Measurements from ENCODE around the gene NR2C1. TPM values are rescaled to one million over a fixed set of nuclear protein-coding genes. Genes with fewer than 3 reads are reported as not detected.

NR2C1 gene
- total and polyA plus RNA-seq, 9 of the 15 experiments (the other 6 are each of a cell fraction or from before 2014, with no cell fraction given), result 8.5 to 42.4 (median 35.6) TPM

- TF ChIP-seq E2F1 (CRISPR knock-in tag; IDR thresholded peaks at IDR 0.05) (no peak), MBD2 (IDR thresholded peaks at IDR 0.05; ENCODE audit: borderline replicate concordance, low read depth) (peak; percentile 73), RCOR1 (IDR thresholded peaks at IDR 0.05; ENCODE audit: borderline replicate concordance in 1 of 2, low read depth in 2 of 2, low read length in 2 of 2) (peak in 1 of 2 experiments; percentile 28; a peak in 1 of 4 replicates), ZNF253 (CRISPR knock-in tag; conservative IDR thresholded peaks at IDR 0.05) (no peak), TRIM24 (IDR thresholded peaks at IDR 0.05) (peak in 1 of 2 experiments; percentile 89; a peak in 2 of 4 replicates), SMC3 (conservative IDR thresholded peaks at IDR 0.05; ENCODE audit: insufficient read depth, low read depth, low read length) (0 out of 2 replicates have a peak, but pooled peaks have one; percentile 1), EP400 (IDR thresholded peaks at IDR 0.05) (peak; percentile 80), HDAC3 (IDR thresholded peaks at IDR 0.05; ENCODE audit: borderline replicate concordance, partially characterized antibody) (no peak), CTBP1 (IDR thresholded peaks at IDR 0.05; ENCODE audit: borderline replicate concordance) (peak; percentile 53; the same call in 1 of the 2 replicates), RBM15 (IDR thresholded peaks at IDR 0.05; ENCODE audit: insufficient read depth, low read length) (no peak), HMGN3 (IDR thresholded peaks at IDR 0.05; ENCODE audit: borderline replicate concordance, extremely low read depth, insufficient read length, low read depth, low read length) (peak; percentile 85), FOSL1 (tag; conservative IDR thresholded peaks at IDR 0.05) (no peak), ATF7 (IDR thresholded peaks at IDR 0.05) (peak; percentile 66; the same call in 1 of the 2 replicates), TCF7 (IDR thresholded peaks at IDR 0.05; ENCODE audit: borderline replicate concordance) (0 out of 2 replicates have a peak, but pooled peaks have one; percentile 63), NFXL1 (CRISPR knock-in tag; IDR thresholded peaks at IDR 0.05) (no peak), SMARCA5 (IDR thresholded peaks at IDR 0.05) (no peak), NFE2 (IDR thresholded peaks at IDR 0.05; ENCODE audit: low read depth) (0 out of 2 replicates have a peak, but pooled peaks have one; percentile 5), RBM14 (IDR thresholded peaks at IDR 0.05; ENCODE audit: borderline replicate concordance, insufficient read depth, low read depth, low read length) (no peak)
These were observed 70.1 kb downstream of the NR2C1 start, which contains the start of gene NDUFA12 (continued) for GRCh38 chr12:95003213-95003920.

All from K562 (cell line).